Measurements from ENCODE around the gene GPR135. TPM values are rescaled to one million over a fixed set of nuclear protein-coding genes. Genes with fewer than 3 reads are reported as not detected.

Gene GPR135
- total RNA-seq, 1 experiment from 2014 or later = 0.52 TPM

GRCh38 chr14:59478540-59478939, 13.4 kb upstream of the GPR135 start:
- peaks cover 2% of the 10 kb centered on the region; the same call in 1 of the 2 replicates for H3K36me3 ChIP-seq (ENCODE audit: control insufficient read depth, insufficient read depth, low read length)
- CTCF ChIA-PET = no interaction called here
- DNase-seq = no peak

GRCh38 chr14:59475709-59476108, 10.5 kb upstream of the GPR135 start:
- H3K4me1 ChIP-seq = no peaks in the 10 kb centered on the region
- CTCF ChIA-PET = no interaction called here
- no TSS peak for BruUV-seq (replicated peaks)

More at GRCh38 chr14:59478540-59478939, 13.4 kb upstream of the GPR135 start:
- Mint-ChIP-seq H3K27ac (ENCODE audit: unreplicated experiment) (no peak overlapping the region), H3K36me3 (ENCODE audit: insufficient read depth, unreplicated experiment) (peaks cover 15% of the 10 kb centered on the region), H3K4me3 (ENCODE audit: unreplicated experiment) (no peak overlapping the region), H3K4me1 (ENCODE audit: low read depth, unreplicated experiment) (no peaks in the 10 kb centered on the region), H3K27me3 (ENCODE audit: insufficient read depth, unreplicated experiment) (no peaks in the 10 kb centered on the region), H3K9me3 (ENCODE audit: unreplicated experiment) (no peaks in the 10 kb centered on the region)
- no peaks in the 10 kb centered on the region for H3K27me3 ChIP-seq (replicated peaks; ENCODE audit: control insufficient read depth, insufficient read depth, low read length)
- H3K4me1 ChIP-seq = peaks cover 8% of the 10 kb centered on the region; the same call in 1 of the 2 replicates
- BruUV-seq (replicated peaks) = no TSS peak
- TF ChIP-seq, protein P1, sequence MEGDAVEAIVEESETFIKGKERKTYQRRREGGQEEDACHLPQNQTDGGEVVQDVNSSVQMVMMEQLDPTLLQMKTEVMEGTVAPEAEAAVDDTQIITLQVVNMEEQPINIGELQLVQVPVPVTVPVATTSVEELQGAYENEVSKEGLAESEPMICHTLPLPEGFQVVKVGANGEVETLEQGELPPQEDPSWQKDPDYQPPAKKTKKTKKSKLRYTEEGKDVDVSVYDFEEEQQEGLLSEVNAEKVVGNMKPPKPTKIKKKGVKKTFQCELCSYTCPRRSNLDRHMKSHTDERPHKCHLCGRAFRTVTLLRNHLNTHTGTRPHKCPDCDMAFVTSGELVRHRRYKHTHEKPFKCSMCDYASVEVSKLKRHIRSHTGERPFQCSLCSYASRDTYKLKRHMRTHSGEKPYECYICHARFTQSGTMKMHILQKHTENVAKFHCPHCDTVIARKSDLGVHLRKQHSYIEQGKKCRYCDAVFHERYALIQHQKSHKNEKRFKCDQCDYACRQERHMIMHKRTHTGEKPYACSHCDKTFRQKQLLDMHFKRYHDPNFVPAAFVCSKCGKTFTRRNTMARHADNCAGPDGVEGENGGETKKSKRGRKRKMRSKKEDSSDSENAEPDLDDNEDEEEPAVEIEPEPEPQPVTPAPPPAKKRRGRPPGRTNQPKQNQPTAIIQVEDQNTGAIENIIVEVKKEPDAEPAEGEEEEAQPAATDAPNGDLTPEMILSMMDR (IDR thresholded peaks at IDR 0.05; ENCODE audit: insufficient read depth in 1 of 2, low read depth in 1 of 2, low read length in 1 of 2, severe bottlenecking in 1 of 2, unreplicated experiment in 1 of 2) = no peak
- no peaks in the 10 kb centered on the region for H3K9me3 ChIP-seq
- no peak overlapping the region for H3K4me3 ChIP-seq (ENCODE audit: low read depth, low read length)
- POLR2A ChIA-PET = interaction anchor here (0.6 kb wide), 1 partner anchor 10 kb away, joined by 3 read pairs; no protein-coding TSS in a partner anchor
- intact Hi-C loops (cut with micrococcal nuclease; ENCODE audit: unreplicated experiment) = no loop called here

DNA sequence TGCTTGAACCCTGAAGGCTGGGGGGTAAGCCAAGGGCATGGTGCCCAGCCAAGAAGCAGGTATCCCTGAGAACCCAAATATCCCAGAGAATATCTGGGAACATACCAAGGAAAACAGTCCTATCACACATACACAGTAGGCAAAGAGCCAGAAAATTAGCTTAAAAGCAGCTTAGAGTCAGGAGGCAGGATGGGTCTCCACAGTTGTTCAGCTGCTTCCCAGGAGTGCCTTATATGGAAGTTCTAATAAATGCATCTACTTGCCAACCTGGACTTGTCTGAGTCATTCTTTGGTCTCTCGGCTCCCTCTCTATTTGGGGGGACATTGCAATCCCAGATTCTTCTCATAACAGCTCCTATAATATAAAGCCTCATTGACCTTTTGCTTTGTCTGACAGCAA, 9.0 kb upstream of the GPR135 start:
- no peaks in the 10 kb centered on the region for H3K27me3 Mint-ChIP-seq (ENCODE audit: insufficient read depth, unreplicated experiment)
- Histone ChIP-seq H3K4me3 (ENCODE audit: low read depth, low read length) (no peak overlapping the region), H3K9me3 (no peaks in the 10 kb centered on the region), H3K4me1 (no peaks in the 10 kb centered on the region), H3K36me3 (ENCODE audit: control insufficient read depth, insufficient read depth, low read length) (peaks cover 2% of the 10 kb centered on the region; the same call in 1 of the 2 replicates), H3K27me3 (replicated peaks; ENCODE audit: control insufficient read depth, insufficient read depth, low read length) (no peaks in the 10 kb centered on the region)
- no TSS peak for BruUV-seq (replicated peaks)
- POLR2A ChIA-PET = no interaction called here
- no peak overlapping the region for H3K4me3 Mint-ChIP-seq (ENCODE audit: unreplicated experiment)
- H3K9me3 Mint-ChIP-seq (ENCODE audit: unreplicated experiment) = no peaks in the 10 kb centered on the region
- no peak overlapping the region for H3K27ac Mint-ChIP-seq (ENCODE audit: unreplicated experiment)
- TF ChIP-seq, protein P1 (IDR thresholded peaks at IDR 0.05; ENCODE audit: insufficient read depth in 1 of 2, low read depth in 1 of 2, low read length in 1 of 2, severe bottlenecking in 1 of 2, unreplicated experiment in 1 of 2) = no peak
- no peaks in the 10 kb centered on the region for H3K4me1 Mint-ChIP-seq (ENCODE audit: low read depth, unreplicated experiment)
- CTCF ChIA-PET = no interaction called here
- intact Hi-C loops (cut with micrococcal nuclease; ENCODE audit: unreplicated experiment) = no loop called here
- peaks cover 6% of the 10 kb centered on the region for H3K36me3 Mint-ChIP-seq (ENCODE audit: insufficient read depth, unreplicated experiment)
- DNase-seq = no peak

More at GRCh38 chr14:59475709-59476108, 10.5 kb upstream of the GPR135 start:
- Mint-ChIP-seq H3K36me3 (ENCODE audit: insufficient read depth, unreplicated experiment) (peaks cover 6% of the 10 kb centered on the region), H3K4me3 (ENCODE audit: unreplicated experiment) (no peak overlapping the region), H3K27ac (ENCODE audit: unreplicated experiment) (no peak overlapping the region), H3K9me3 (ENCODE audit: unreplicated experiment) (no peaks in the 10 kb centered on the region), H3K27me3 (ENCODE audit: insufficient read depth, unreplicated experiment) (no peaks in the 10 kb centered on the region), H3K4me1 (ENCODE audit: low read depth, unreplicated experiment) (no peaks in the 10 kb centered on the region)
- H3K27me3 ChIP-seq (replicated peaks; ENCODE audit: control insufficient read depth, insufficient read depth, low read length) = no peaks in the 10 kb centered on the region
- no peak for DNase-seq
- POLR2A ChIA-PET = no interaction called here
- no peak overlapping the region for H3K4me3 ChIP-seq (ENCODE audit: low read depth, low read length)
- peaks cover 2% of the 10 kb centered on the region; the same call in 1 of the 2 replicates for H3K36me3 ChIP-seq (ENCODE audit: control insufficient read depth, insufficient read depth, low read length)
- intact Hi-C loops (cut with micrococcal nuclease; ENCODE audit: unreplicated experiment) = no loop called here
- H3K9me3 ChIP-seq = no peaks in the 10 kb centered on the region
- TF ChIP-seq, protein P1 (IDR thresholded peaks at IDR 0.05; ENCODE audit: insufficient read depth in 1 of 2, low read depth in 1 of 2, low read length in 1 of 2, severe bottlenecking in 1 of 2, unreplicated experiment in 1 of 2) = no peak
